H54 (cell line): ENCODE results near the gene DNAJC7.
"Not testable (repeated sequence)": the region's sequence is repeated elsewhere in the genome, so short reads cannot be mapped to it uniquely, and the experiment has no call there.

ENCODE experiments used
- DNase-seq: peaks from one replicate; pipeline ENCODE4 v3.0.0; 2011; ENCODE audit warnings: low spot score, mixed read lengths; ENCODE audit not compliant: insufficient read length
- FAIRE-seq: peaks from 3 replicates; lab custom pipeline; 2011; peaks lifted over from hg19 to GRCh38; lab: Jason Lieb, UNC
- POLR2A ChIP-seq: IDR thresholded peaks from 2 replicates; pipeline ENCODE4 v1.6.1; 2011; ENCODE audit warnings: low read depth, mild to moderate bottlenecking, low read length

Gene DNAJC7

DNA sequence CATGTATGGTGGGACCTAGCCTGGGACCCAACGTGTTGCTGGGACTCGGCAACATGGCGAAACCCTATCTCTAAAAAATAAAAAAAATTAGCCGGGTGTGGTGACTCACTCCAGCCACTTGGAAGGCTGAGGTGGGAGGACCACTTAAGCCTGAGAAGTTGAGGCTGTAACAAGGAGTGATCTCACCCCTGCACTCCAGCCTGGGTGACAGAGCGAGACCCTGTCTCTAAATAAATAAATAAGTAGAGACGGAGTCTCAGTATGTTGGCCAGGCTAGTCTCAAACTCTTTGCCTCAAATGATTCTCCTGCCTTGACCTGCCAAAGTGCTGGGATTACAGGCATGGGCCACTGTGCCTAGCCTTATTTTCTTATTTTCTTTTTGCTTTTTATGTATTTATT lies 60.7 kb downstream of the DNAJC7 start:
- DNase-seq (no peak), FAIRE-seq (no peak)
- TF ChIP-seq POLR2A: no peak

DNA sequence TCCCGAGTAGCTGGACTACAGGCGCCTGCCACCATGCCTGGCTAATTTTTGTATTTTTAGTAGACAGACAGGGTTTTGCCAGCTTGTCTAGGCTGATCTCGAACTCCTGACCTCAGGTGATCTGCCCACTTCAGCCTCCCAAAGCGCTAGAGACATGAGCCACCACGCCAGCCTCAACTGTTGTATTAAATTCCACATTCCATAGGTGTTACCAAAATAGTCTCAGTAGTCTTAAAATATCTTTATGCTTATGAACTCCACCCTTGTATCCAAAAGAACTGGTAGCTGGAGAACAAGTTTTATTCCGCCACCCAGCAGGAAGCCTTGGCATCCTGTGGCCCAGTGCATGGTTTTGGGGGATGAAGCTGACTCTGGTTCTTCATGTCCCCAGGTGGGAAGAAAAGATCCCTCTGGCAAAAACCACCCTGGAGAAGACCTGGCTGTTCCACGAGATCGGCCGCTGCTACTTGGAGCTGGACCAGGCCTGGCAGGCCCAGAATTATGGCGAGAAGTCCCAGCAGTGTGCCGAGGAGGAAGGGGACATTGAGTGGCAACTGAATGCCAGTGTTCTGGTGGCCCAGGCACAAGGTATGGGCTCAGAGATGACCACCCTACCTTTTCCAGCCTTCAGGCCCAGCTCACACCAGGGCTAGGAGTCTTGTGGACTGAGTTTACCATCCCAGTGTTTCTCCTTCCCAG lies 68.3 kb downstream of the DNAJC7 start:
- FAIRE-seq: no peak

DNA sequence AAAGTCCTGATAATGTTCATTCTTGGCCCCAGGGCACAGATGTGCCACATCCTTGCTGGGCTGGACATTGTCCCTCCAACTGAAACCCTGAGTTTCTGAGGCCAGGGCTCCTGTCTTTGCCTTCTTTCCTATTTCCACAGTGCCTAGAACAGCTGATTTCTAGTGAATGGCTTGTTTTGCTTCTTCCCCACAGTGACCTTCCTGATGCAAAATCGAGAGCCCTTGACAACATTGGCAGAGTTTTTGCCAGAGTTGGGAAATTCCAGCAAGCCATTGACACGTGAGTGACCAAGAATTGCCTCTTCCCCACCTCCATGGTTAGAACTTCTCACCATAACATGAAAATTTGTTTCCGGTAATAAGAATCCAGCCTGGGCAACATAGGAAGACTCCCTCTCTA lies 72.3 kb downstream of the DNAJC7 start:
- no peak for DNase-seq
- TF ChIP-seq POLR2A: no peak
- no peak for FAIRE-seq

More for the DNA sequence above, 68.3 kb downstream of the DNAJC7 start:
- no peak for TF ChIP-seq POLR2A
- DNase-seq: no peak

DNA sequence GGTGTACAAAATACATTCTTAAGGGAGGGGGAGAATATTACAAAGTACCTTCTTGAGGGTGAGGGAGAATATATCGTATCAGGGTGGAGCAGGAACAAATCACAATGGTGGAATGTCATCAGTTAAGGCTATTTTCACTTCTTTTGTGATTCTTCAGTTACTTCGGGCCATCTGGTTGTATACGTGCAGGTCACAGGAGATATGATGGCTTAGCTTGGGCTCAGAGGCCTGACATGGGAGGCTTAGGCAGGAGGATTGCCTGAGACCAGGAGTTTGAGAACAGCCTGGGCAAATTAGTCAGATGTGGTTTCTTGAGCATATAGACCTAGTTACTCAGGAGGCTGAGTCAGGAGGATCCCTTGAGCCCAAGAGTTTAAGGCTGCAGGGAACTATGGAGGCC lies 73.7 kb downstream of the DNAJC7 start:
- TF ChIP-seq POLR2A: no peak

DNA sequence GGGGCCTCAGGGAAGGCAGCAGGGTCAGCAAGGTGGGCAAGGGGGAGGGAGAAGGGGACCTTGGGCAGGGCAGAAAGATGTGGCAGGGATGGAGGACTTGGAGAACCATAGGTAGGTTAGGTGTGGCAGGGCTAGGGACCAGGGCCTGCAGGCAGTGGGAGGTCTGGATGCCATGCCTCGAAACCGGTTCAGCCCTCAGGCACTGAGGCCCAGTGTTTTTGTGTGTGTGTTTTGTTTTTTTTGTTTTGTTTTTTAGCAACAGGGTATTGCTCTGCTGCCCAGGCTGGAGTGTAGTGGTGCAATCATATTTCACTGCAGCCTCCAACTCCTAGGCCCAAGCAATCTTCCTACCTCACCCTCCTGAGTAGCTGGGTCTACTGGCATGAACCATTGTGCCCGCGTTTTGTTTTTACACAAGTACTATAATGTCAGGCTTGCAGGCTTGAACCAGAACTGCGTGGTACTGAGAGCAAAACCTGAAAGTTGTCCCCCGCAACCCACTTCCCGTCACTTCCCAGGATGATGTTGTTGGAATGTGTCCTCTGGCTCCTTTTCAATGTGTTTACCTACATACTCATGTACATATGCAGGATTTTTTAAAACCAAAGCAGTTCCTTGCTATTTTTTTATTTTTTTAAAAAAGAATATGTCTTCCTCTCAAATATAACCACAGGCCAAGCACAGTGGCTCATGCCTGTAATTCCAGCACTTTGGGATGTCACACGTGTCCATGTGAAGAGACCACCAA lies 74.4 kb downstream of the DNAJC7 start:
- no peak for FAIRE-seq
- DNase-seq: no peak
- TF ChIP-seq POLR2A: no peak

More for the DNA sequence above, 73.7 kb downstream of the DNAJC7 start:
- FAIRE-seq: no peak
- no peak for DNase-seq

DNA sequence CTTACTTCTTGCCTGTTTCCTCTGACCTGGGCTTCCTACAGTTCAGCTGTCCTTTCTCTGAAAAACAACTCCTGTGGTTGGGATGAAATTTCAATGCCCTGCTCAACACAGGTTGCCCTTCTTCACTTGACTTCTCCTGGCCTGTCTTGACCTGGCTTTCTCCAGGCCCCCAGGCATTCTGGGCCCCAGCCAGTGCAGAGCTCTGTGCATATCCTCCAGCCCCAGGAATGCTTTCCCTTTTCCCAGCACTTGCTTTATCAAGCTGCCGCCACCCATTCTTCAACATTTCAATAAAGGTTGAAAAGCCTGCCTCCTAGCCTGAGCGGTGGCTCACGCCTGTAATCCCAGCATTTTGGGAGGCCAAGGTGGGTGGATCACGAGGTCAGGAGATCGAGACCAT lies 76.1 kb downstream of the DNAJC7 start:
- DNase-seq (no peak), FAIRE-seq (no peak)
- no peak for TF ChIP-seq POLR2A

DNA sequence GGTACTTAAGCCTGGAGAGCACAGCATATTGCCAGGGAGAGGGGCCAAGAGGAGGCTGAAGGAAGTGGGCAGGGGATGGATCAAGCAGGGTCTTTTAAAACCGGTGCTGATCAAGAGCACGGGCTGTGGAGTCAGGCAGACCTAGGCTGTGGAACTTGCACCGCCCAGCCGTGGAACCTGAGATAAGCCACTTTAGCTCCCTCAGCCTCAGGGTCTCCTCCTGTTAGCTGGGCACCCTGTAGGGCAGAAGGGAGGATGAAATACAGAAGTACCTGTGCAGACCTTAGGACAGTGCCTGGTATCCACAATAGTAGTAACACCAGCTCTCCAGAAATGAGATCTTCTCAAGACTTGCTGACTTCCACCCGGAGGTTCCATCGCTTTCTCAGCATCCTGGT lies 77.5 kb downstream of the DNAJC7 start:
- FAIRE-seq: no peak
- DNase-seq: no peak
- TF ChIP-seq POLR2A: no peak

DNA sequence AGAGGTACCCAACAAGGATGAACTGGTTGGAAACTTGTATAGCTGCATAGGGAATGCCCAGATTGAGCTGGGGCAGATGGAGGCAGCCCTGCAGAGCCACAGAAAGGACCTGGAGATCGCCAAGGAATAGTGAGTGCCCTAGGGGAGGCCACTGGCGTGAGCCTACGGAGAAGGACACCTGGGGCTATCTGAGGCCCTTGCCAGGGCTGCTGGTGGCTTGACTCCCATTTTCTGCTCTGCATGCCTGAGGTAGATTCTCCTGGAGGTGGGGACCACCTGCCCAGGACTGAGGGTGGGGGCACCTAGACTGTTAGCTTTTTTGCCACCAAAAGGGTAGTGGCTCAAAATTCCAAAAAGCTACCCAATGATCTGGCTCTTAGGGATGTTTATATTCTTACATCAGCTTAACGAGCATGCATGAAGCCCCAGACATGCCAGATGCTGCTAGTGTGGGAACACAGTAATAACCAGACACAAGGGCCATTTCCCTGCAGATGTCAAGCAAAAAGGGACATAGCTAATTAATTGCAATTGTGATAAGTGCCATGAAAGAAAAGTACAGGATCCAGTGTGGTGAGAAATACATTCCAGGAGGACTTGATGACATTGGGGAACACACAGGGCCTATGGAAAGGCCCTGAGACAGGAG lies 78.1 kb downstream of the DNAJC7 start:
- DNase-seq: no peak
- no peak for TF ChIP-seq POLR2A
- no peak for FAIRE-seq

DNA sequence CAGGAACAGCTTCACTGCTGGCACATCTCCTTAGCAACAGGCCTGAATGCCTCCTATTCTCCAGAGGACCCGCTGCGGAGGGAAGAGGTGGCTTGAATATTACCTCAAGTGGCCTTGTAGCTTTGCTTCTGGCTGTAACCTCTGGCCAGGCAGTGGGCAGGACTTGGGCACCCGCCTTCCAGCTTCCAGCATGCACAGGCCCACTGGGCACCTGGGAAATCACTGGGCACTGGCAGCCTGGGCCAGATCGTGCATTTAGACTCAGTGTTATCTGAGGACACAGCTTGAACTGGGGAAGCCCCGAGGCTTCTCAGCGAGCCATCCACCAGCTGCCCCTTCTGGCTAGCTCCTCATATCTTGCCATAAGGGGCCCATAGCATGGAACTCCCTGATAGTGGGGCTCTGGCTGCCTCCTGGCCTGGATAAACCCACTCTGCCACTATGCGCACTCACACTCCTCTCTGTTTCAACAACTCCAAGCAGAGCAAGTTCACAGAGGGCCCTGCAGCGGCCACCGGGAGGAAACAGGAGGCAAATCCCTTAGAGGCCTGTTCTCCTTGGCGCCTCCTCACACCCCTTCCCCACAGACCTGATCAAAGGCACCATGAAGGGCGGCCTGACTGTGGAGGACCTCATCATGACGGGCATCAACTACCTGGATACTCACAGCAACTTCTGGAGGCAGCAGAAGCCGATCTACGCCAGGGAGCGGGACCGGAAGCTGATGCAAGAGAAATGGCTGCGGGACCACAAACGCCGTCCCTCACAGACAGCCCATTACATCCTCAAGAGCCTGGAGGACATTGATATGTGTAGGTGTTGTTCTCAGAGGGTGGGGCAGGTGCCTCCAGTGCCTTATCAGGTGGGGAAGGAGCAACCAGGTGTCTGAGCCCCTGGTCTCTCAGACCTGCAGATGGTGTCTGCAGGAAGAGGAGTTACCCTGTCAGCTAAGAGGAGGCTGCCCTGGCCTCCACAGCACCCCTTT lies 79.0 kb downstream of the DNAJC7 start:
- no peak for DNase-seq

DNA sequence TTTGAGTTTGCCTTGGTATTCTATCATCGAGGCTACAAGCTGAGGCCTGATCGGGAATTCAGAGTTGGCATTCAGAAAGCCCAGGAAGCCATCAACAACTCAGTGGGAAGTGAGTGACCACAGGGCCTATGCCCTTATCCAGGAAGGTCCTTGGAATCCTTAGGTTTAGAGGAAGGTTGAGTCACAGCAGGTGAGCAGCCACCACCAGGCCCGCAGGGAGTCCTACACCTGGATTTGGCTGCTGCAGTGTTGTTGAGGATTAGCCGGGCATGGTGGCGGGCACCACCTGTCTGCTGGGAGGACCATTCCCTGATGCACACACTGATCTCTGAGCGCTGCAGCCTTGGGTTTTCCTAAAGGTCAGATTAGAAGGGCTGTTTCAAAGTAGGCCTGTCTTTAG lies 81.6 kb downstream of the DNAJC7 start:
- TF ChIP-seq POLR2A: no peak
- no peak for DNase-seq
- no peak for FAIRE-seq

More for the DNA sequence above, 79.0 kb downstream of the DNAJC7 start:
- no peak for TF ChIP-seq POLR2A
- no peak for FAIRE-seq

DNA sequence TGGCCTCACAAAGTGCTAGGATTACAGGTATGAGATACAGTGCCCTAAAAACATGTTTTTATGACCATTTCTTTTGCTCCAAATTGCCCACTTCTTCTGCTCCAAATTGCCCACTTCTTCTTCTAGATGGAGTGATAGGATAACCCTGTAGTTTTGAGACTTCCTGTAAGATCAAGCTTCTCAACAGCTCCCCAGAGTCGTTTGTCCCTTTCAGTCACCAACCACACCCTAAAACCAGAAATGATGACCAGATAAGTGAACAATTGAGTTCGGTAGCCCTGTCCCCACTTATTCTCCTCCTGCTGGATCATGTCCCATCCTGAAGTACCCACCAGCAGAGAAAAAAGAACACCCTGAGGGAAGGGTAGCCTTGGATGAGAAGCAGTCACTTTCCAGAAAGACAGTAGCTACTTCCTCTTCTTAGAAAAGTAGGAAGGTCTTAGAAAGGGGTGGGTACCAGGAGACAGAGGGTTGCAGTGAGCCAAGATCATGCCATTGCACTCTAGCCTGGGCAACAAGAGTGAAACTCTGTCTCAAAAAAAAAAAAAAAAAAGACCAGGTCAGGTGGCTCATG lies 84.3 kb downstream of the DNAJC7 start:
- FAIRE-seq (no peak), DNase-seq (no peak)
- TF ChIP-seq POLR2A: no peak

DNA sequence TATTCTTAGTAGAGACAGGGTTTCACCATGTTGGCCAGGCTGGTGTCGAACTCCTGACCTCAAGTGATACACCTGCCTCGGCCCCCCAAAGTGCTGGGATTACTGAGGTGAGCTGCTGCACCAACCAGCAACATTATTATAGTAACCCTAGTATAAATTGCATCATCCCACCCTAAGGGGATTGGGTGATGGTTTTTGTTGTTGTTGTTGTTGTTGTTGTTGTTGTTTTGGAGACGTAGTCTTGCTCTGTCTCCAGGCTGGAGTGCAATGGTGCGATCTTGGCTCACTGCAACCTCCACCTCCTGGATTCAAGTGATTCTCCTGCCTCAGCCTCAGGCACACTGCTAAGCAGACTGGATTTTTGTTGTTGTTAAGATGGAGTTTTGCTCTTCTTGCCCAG lies 85.5 kb downstream of the DNAJC7 start:
- DNase-seq, FAIRE-seq: not testable (repeated sequence)

DNA sequence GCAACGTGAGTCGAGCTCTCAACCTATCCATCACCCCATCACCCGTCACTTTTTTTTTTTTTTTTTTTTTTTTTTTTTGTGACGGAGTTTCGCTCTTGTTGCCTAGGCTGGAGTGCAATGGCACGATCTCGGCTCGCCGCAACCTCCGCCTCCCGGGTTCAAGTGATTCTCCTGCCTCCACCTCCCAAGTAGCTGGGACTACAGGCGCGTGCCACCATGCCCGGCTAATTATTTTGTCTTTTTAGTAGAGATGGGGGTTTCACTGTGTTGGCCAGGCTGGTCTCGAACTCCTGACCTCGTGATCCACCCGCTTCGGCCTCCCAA lies 86.4 kb downstream of the DNAJC7 start:
- not testable (repeated sequence) for FAIRE-seq, DNase-seq
